AG09309 (cell line): ENCODE data around the gene GPX5.
"Not testable (repeated sequence)": the region's sequence is repeated elsewhere in the genome, so short reads cannot be mapped to it uniquely, and the experiment has no call there.

Experiments
- DNase-seq: peaks from one replicate; pipeline ENCODE4 v3.0.0-alpha.2; 2010; ENCODE audit warnings: low read depth
- H3K4me3 ChIP-seq: 2 replicates; pipeline ENCODE4 v1.5.1; 2011; ENCODE audit warnings: mild to moderate bottlenecking, low read depth, low read length, moderate library complexity; ENCODE audit not compliant: control insufficient read depth
- TF ChIP-seq, protein P1 (sequence below): IDR thresholded peaks from 2 replicates; pipeline ENCODE4 v1.5.1; 2011; ENCODE audit warnings: mild to moderate bottlenecking, low read depth, low read length, inconsistent platforms; ENCODE audit not compliant: insufficient read depth, control insufficient read depth; ENCODE audit errors: missing control alignments

GPX5 gene

DNA sequence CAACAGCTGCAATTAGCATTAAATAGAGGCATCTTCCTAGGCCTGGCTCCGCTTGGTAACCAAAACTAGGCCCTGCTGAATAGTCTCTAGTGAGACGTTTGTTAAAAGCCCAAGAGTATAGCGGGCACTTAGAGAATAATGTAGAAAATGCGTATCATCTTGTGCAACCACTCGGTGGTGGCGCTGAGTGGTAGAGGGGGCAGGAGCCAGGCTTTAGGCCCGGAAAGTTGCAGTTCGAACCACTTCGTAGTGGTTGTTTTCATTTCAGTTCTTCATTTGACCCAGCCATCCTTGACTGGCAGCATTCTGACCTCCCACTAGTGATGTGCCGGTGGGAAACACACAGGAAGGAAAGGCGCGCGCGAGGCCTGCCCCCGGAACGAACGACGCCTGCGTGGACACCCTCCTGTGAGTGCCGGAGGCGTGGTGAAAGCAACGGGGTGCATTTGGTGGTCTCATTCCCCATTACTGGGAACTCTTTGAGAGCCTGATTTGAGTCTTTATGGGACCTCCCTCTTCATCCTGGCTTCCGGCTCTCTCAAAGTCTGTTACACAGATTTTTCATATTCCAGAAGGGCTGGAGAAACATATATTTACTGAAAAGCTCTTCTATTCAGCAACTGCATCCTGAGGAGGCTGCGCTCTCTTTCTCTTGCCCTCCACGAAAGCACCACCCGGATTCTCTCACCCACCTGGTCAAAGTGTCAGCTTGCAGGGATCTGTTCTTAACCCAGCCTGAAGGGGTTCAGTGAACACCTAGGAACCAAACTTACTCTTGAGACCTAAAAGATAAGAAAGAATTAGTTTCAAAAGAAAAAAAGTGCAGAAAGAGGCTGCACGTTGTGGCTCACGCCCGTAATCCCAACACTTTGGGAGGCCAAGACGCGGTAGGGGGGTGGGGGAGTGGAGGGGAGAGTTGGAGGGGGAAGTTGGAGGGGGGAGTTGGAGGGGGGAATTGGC lies 18.2 kb downstream of the GPX5 start:
- TF ChIP-seq, protein P1, sequence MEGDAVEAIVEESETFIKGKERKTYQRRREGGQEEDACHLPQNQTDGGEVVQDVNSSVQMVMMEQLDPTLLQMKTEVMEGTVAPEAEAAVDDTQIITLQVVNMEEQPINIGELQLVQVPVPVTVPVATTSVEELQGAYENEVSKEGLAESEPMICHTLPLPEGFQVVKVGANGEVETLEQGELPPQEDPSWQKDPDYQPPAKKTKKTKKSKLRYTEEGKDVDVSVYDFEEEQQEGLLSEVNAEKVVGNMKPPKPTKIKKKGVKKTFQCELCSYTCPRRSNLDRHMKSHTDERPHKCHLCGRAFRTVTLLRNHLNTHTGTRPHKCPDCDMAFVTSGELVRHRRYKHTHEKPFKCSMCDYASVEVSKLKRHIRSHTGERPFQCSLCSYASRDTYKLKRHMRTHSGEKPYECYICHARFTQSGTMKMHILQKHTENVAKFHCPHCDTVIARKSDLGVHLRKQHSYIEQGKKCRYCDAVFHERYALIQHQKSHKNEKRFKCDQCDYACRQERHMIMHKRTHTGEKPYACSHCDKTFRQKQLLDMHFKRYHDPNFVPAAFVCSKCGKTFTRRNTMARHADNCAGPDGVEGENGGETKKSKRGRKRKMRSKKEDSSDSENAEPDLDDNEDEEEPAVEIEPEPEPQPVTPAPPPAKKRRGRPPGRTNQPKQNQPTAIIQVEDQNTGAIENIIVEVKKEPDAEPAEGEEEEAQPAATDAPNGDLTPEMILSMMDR: no peak
- H3K4me3 ChIP-seq: peak overlapping the region; percentile 29
- DNase-seq: no peak

GRCh38 chr6:28545955-28546354 lies 20.3 kb downstream of the GPX5 start:
- DNase-seq: no peak

GRCh38 chr6:28547003-28547402 lies 21.3 kb downstream of the GPX5 start:
- DNase-seq, H3K4me3 ChIP-seq: not testable (repeated sequence)

More at GRCh38 chr6:28545955-28546354, 20.3 kb downstream of the GPX5 start:
- TF ChIP-seq, protein P1: no peak
- no peak overlapping the region for H3K4me3 ChIP-seq

GRCh38 chr6:28551891-28552666 lies 26.4 kb downstream of the GPX5 start:
- TF ChIP-seq, protein P1: no peak
- no peak for DNase-seq
- H3K4me3 ChIP-seq: no peak overlapping the region

DNA sequence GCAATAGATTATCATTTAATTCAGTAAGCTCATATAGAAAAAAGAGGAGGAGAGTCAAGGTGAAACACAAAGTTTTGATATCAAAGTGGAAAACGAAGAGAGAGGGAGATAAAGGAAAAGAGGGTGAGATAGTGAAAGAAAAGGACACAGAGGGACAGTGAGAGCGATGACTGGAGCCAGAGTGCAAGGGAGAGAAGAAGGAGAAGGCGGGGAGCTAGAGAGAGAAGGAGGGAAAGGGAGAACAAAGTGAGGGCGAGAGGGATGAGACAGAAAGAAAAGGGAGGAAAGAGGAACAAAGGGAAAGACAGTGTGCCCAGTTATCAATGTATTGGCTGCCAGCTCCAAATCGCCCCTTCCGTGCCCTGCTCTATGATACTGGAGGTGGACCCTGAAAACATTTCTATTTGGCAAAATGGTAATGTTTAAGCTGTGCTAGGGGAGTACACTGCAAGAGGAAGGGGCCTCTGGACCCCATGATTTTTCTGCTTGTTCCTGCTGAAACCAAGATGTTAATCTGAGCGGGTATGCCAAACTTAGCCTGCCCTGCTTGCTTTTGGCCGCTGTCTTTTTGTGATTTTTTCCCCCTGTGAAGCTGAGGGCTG lies 27.8 kb downstream of the GPX5 start:
- DNase-seq: no peak
- no peak overlapping the region for H3K4me3 ChIP-seq
- TF ChIP-seq, protein P1: no peak

DNA sequence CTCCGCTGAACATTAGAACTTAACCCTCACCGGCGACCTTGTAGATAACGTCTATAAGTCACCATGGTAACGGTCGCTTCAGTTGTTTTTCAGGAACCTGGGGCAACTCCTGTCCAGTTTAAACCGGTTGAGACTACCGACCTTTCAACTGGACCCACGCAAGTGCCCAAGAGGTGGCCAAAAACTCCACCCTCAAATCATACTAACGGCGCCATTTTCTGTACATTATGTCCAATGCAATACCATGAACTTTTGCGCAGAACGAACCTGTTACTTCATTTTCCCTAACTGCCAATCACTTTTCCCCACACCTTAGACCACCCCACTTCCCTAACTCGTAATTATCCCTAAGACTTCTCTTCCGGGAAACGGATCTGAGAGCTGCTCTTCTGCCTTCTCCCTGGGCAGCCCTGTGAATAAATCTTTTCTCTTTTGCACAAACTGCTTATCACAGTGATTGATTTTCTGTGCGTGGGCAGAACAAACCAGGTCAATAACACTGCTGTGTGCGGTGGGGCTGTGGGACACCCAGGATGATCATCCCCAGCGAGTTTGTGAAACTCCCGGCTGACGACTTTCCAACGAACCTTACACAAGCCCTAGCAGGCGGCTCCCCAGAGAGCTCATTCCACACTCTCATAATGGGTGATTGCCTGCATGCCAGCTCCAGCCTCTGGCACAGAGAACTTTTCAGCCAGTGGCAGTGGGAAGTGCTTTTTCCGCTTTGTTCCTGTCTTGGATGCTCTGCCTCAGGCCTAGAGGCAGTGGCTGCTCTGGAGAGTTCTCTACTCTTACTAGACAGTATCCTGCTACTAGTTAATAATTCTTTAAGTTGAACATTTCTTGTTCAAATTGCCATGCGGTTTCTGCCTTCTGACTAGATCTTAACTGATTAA lies 28.6 kb downstream of the GPX5 start:
- no peak overlapping the region for H3K4me3 ChIP-seq
- DNase-seq: no peak

More for the DNA sequence above, 28.6 kb downstream of the GPX5 start:
- TF ChIP-seq, protein P1: no peak
